ENCODE results near the gene NT5C2. TPM values are rescaled to one million over a fixed set of nuclear protein-coding genes. Genes with fewer than 3 reads are reported as not detected.
"Not testable (repeated sequence)": the region's sequence is repeated elsewhere in the genome, so short reads cannot be mapped to it uniquely, and the experiment has no call there.

NT5C2 gene
- total RNA-seq, 1 experiment from 2014 or later = 34.2 TPM

- not testable (repeated sequence) for DNase-seq (ENCODE audit: low read depth)
Measured at GRCh38 chr10:103163766-103164403, 29.2 kb downstream of the NT5C2 start.

- DNase-seq (ENCODE audit: low read depth) = no peak
Measured at GRCh38 chr10:103157246-103157645, 35.8 kb downstream of the NT5C2 start.

GRCh38 chr10:103155471-103156085 is 37.5 kb downstream of the NT5C2 start:
- no peak for DNase-seq (ENCODE audit: low read depth)

- no peak for DNase-seq (ENCODE audit: low read depth)
Measured at GRCh38 chr10:103154521-103155299, 38.4 kb downstream of the NT5C2 start.

GRCh38 chr10:103153302-103154197 is 39.5 kb downstream of the NT5C2 start:
- no peak for DNase-seq (ENCODE audit: low read depth)

GRCh38 chr10:103149991-103150622 is 43.0 kb downstream of the NT5C2 start:
- no peak for DNase-seq (ENCODE audit: low read depth)

GRCh38 chr10:103147645-103148044 is 45.4 kb downstream of the NT5C2 start:
- DNase-seq (ENCODE audit: low read depth) = no peak

GRCh38 chr10:103145860-103146466 is 47.1 kb downstream of the NT5C2 start:
- DNase-seq (ENCODE audit: low read depth) = peak; percentile 57

GRCh38 chr10:103145046-103145445 is 48.0 kb downstream of the NT5C2 start:
- DNase-seq (ENCODE audit: low read depth) = no peak

GRCh38 chr10:103144041-103144440 is 49.0 kb downstream of the NT5C2 start:
- DNase-seq (ENCODE audit: low read depth) = no peak

GRCh38 chr10:103143641-103144040 is 49.4 kb downstream of the NT5C2 start:
- not testable (repeated sequence) for DNase-seq (ENCODE audit: low read depth)

GRCh38 chr10:103141950-103142349 is 51.1 kb downstream of the NT5C2 start:
- DNase-seq (ENCODE audit: low read depth) = no peak

GRCh38 chr10:103140469-103140868 is 52.6 kb downstream of the NT5C2 start:
- DNase-seq (ENCODE audit: low read depth) = no peak

GRCh38 chr10:103139803-103140202 is 53.3 kb downstream of the NT5C2 start:
- peak; percentile 2 for DNase-seq (ENCODE audit: low read depth)

GRCh38 chr10:103135168-103135567 is 57.9 kb downstream of the NT5C2 start:
- DNase-seq (ENCODE audit: low read depth) = not testable (repeated sequence)

GRCh38 chr10:103130910-103131309 is 62.2 kb downstream of the NT5C2 start:
- no peak for DNase-seq (ENCODE audit: low read depth)

- not testable (repeated sequence) for DNase-seq (ENCODE audit: low read depth)
Measured at GRCh38 chr10:103130180-103130579, 62.9 kb downstream of the NT5C2 start.

GRCh38 chr10:103127241-103127640 is 65.8 kb downstream of the NT5C2 start:
- DNase-seq (ENCODE audit: low read depth) = no peak

- no peak for DNase-seq (ENCODE audit: low read depth)
Measured at GRCh38 chr10:103125323-103126267, 67.5 kb downstream of the NT5C2 start.
